SK-N-DZ (cell line): ENCODE results near the gene ZBTB16.

Experiments used
- DNase-seq: peaks from one replicate; pipeline ENCODE4 v3.0.0-alpha.2; 2015; ENCODE audit warnings: low spot score

ZBTB16 gene

DNA sequence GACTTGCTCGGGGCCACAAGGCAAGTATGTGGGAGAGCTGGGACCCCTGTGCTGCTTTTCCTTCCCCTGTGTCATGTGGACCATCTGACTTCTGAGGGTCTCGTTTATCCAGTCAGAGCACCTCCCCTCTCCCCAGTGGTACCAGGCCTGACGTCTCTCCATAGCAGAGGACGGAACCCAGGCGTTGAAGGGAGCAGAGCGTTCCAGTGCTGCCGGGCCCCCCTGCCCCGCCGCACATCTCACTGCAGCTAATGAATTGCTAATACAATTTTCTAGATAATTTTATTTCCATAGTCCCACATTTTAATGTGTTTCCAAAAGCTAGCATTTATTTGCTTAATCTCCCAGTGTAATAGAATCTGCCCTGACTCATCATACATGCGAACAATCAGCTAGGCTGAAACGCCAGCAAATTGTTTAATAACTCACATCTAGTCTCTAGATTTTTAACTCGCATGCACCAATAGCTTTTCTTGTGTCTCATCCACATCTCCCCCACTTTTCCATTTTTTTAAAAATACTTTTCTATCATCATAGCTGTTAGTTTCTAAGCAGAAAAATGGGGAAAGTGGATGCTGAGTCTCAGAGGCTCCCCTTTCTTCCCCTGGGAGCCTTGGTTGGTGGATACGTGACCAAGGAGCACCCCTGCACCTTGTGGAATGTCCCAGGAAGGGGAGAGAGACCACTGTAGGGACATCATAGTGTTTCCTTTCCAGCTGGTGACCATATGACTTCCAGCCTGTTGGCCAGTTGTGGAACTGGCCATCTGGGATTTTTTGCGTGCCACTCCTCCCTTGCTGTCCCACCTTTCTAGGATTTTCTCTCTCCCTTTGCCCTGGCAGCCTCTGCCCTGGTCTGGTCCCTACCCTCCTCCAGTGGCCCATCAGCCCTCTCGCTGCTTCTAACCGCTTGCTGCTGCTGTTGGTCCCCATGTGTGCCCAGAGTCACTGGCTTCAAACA is 178.1 kb downstream of the ZBTB16 start:
- DNase-seq: no peak

DNA sequence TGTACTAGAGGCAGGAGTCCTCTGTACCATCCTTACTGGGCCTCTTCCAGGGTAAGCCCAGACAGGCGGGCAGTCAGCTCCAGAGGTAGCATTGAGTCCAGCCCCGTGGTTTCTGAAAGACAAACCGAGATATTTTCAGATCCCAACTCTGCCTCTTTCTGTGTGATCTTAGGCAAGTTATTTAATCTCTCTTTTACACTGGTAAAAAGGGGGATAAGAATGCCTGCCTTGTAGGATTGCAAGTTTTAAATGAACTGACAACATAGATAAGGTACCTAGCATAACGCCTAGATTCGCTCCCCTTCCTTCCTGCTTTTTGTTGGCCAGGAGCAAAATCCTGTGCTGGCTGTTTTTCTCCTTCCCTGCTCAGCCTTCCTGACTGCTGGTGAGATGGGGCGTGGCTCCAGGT is 180.2 kb downstream of the ZBTB16 start:
- DNase-seq: no peak

GRCh38 chr11:114242032-114242431 is 182.5 kb downstream of the ZBTB16 start:
- DNase-seq: no peak

DNA sequence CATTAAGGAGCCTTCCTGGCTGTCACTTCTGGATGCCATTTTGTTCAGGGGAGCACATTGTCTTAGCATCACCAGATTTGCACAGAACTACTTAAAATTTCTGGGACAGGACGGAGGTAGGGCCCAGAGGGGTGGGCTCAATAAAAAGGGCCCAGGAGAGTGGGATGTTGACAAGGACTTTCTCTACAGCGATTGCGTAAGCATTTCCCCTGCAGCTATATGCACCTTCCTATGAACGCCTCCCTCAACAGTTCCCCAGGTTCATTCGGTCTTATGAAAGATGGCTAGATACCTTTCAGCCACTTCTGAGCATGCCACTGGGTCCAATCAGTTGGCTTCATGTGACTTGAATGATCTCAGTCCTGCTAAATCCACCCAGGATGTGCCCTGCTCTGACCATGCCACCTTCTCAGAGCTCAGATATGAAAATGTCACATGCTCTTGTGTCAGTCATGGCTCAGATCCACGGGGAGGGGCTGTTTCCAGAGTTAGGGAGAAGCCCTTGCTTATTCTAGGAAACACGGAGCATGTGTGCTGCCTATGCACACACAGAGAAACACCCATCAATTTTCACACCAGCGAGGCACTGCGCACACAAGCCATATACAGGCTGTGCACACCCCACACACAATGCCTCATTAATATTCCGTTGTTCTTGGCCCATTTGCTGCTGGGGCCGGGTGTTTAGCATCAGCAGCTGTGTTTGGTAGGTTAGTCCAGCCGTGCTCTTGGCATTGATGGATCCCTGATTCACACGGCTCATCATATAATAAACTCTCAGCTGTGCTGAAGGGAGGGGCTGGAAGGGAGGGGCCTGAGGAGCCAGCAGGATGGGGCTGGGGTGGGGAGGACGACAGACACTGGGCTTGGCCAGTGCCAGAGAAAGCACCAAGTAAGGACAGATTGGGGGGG is 184.2 kb downstream of the ZBTB16 start:
- DNase-seq: no peak

DNA sequence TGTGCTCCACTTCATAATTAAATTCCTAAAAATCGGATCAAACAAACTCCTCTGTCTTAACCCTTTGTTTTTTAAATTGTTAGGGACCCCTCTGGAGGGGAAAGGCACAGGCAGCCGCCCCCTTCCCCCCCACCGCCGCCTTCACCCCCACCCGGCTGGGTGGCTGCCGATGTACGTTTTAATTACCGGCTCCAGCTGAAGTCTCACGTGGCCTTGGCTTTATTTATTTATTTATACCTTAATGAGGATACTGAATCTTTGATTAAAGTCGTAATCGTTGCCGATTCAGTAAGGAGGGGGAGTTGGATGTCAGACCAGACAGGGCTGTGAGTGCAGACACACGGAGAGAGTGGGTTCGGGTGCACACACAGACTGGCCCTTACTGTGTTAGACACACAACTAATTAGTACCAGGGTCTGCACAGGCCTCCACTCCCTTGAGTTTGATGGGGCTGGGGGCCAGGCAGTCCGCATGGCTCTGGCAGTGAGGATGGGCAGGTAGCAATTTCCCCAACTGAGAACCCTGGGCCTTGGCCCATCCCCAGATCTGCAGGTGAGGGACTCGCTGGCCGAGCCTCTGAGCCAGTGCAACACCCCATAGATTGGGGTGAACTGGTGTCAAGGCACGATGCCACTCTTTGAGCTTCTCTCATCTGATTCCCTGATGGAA is 185.3 kb downstream of the ZBTB16 start:
- DNase-seq: no peak

DNA sequence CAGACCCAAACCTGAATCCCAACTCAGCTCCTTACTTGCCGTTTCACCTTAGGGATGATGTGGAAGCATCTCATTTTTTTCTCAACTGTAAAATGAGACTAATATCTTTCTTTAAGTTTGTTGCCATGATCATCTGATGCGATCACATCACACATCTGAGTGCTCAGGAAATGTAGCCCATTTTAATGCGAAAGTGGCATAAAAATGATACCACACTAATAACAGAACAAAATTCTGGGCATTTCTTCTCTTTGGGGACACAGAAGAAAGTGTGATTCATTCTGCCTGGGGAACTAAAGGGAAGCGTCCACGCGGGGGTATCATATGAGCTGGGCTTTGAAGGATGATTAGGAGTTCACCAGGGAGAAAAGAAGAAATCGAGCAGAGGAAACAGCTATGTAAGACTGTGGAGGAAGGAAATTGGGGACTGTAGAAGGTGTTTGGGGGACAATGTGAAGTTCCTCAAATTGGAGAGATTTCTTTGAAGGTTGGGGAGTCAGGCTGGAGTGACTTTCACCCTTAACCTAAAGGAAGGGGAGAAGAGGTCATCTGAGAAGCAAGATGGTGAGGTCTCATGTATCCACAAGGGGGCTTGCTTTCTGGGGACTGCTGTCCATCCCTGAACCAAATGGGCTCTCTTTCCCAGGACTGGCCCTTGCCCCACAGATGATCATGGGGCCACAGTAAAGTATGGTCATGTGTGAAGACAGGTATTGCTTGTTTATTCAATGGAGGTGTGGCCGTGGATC is 187.0 kb downstream of the ZBTB16 start:
- DNase-seq: no peak

GRCh38 chr11:114247070-114247789 is 187.7 kb downstream of the ZBTB16 start:
- DNase-seq: no peak

GRCh38 chr11:114250180-114250579 is 190.7 kb downstream of the ZBTB16 start:
- no peak for DNase-seq

DNA sequence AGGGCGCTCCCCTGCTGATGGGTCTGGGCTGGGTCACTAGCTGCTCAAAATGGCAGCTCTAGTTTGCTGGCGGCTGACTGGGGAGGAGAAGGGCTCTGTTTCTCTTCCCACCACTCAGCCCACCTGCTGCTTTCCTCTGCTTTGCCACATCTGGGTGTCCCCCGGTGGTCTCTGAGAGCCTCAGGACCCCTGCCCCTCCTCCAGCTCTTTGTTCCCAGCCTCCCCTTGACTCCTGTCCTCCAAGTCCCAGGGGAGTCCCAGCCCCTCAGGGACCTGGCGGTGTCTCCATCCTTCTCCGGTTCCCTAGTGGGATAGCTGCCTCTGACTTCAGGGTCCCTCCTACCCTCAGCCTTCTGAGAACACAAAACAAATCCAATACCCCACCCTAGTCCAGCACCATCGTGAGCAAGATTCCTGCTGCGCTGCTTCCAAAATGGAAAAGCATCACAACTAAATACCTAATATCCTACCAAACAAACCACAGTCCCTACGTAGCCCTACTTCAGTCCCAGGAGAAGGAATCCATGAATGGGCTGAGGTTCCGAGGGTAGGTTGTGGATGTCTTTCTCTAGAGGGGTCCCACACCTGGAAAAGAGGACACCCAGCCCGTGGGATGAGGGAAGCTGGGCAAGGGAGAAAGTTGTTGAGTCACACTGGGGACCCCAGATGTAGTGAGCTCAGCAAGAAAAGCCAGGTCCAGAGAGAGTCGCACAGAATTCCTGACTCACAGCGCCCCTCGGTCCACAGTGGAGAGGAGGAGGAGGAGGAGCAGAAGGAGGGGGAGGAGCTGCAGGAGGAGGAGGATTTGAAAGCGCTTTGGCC is 191.7 kb downstream of the ZBTB16 start:
- DNase-seq: no peak

GRCh38 chr11:114251815-114252337 is 192.4 kb downstream of the ZBTB16 start:
- DNase-seq: no peak

DNA sequence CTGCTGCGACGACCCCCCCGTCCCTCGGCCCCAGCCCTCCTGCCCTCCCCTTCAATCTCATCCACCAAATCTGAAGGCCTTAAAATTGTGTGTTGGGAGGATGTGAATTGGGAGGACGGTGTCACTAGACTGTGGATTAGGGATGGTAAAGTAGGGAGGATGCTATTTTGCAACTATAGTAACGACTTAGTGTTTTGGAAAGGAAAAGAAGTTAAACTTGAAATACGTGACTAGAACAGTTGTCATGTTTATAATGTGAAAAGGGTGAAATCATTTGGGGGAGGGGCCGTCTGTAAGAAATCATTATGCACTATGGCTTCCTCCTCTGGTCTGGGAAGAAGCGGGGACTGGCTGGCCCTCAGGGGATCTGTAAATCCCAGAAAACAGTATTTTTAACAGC is 193.3 kb downstream of the ZBTB16 start:
- no peak for DNase-seq

- no peak for DNase-seq
These were observed 194.3 kb downstream of the ZBTB16 start for GRCh38 chr11:114253771-114254170.

DNA sequence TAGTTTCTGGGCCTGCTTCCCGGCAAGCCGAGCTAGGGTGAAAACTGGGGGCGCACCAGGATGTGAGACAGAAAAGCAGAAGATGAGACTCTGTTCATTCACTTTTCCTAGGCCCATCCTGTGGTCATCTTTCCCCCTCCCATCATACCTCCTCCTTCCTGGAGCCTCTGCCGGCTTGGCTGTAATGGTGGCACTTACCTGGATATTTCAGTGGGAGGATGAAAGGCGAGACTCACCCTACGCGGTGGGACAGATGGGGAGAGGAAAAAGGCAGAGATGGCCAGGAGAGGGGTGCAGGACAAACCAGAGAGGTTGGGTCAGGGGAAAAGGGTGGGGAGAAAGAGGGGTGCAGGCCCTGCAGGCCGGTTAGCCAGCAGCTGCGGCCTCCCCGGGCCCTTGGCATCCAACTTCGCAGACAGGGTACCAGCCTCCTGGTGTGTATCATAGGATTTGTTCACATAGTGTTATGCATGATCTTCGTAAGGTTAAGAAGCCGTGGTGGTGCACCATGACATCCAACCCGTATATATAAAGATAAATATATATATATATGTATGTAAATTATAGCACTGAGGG is 195.1 kb downstream of the ZBTB16 start:
- DNase-seq: no peak

DNA sequence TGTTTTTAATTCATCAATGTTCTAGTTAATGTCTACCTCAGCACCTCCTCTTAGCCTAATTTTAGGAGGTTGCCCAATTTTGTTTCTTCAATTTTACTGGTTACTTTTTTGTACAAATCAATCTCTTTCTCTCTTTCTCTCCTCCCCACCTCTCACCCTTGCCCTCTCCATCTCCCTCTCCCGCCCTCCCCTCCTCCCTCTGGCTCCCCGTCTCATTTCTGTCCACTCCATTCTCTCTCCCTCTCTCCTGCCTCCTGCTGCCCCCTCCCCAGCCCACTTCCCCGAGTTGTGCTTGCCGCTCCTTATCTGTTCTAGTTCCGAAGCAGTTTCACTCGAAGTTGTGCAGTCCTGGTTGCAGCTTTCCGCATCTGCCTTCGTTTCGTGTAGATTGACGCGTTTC is 195.8 kb downstream of the ZBTB16 start:
- DNase-seq: no peak

- no peak for DNase-seq
These were observed 196.9 kb downstream of the ZBTB16 start for GRCh38 chr11:114256176-114256966.

DNA sequence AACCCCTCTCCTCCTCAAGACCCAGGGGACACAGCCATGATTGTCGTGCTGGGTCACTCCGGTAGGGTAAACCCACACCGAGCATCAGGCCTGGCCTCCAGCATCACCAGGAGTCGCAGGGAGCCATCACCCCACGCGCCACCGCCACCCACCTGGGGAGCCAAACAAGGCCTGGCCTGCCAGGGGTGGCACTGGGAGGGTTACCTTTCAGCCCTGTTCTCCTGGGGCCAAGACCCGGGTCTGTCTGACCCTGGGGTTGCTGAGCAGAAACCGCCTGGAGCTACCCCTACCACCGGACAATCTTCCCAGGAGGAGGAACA is 197.4 kb downstream of the ZBTB16 start:
- DNase-seq: no peak

DNA sequence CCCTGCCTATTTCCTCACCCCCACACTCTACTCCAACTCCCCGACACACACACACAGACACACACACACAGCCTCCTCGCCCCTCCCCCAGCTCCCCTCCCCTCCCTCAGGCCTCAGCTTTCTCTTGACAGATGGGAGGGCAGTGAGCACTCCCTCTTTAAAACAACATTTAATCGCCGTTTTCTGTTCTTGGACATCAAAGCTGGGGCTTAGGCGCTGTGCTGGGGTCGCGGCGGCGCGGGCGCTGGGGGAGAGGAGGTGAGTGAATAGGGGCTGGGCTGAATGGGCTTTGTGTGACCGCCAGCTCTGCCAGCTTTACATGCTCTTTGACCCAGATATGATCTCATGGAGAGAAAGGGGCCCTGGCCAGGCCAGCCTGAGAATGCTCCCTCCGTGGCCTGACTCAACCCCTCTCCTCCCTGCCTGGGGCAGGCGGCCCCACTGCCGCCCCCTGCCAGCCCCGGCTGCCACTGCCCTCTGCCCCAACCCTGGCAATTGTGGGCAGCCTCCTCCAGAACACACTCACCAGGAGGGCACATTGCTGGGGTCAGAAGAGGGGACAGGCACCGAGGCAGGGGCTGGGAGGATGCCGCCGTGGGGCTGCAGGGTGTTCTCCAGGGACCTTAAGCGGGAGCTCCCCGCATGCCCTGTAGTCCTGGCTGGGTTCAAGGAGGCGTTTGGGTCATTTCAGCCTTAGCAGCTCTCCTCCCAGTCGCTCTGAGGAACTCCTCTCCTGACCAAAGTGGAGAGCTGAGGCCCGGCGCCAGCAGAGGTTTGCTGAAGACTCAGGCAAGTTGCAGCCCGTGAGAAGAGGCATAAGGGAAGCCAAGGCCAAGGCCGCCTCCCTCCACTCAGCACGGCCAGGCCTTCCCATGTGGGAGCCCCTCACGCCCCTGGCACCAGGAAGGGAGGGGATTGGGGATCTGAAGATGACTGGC is 198.4 kb downstream of the ZBTB16 start:
- DNase-seq: peak; percentile 42
